SU-DHL-6 (cell line): ENCODE measurements around the gene NTF3.

ENCODE experiments used
- H2AFZ ChIP-seq: fragments of 200-600 bp; sonication (generic); 2 replicates; pipeline ENCODE4 v1.6.1; 2014; ENCODE audit warnings: low read depth, mild to moderate bottlenecking, moderate library complexity, mixed read lengths, antibody characterized with exemption, low read length; ENCODE audit not compliant: severe bottlenecking
- H3F3A ChIP-seq: fragments of 200-600 bp; shearing (Covaris generic); 2 replicates; pipeline ENCODE4 v1.6.0; 2016; ENCODE audit warnings: antibody characterized with exemption, mild to moderate bottlenecking; ENCODE audit not compliant: insufficient read depth
- H3K27ac ChIP-seq: fragments of 200-600 bp; sonication (generic); 2 replicates; pipeline ENCODE4 v1.5.1; 2016; ENCODE audit warnings: low read depth, mild to moderate bottlenecking, low read length, moderate library complexity, mixed read lengths
- H3K27me3 ChIP-seq: fragments of 200-600 bp; sonication (generic), shearing (Covaris generic); 2 replicates; pipeline ENCODE4 v1.6.0; 2014; ENCODE audit warnings: mild to moderate bottlenecking, low read length
- H3K36me3 ChIP-seq: fragments of 200-600 bp; sonication (generic); 2 replicates; pipeline ENCODE4 v1.6.1; 2014; ENCODE audit warnings: mild to moderate bottlenecking, low read length, mixed read lengths
- H3K4me2 ChIP-seq: fragments of 300-600, 200-600 bp; shearing (Covaris generic), sonication (generic); 2 replicates; pipeline ENCODE4 v1.6.0; 2014; ENCODE audit warnings: low read length, low read depth, mild to moderate bottlenecking; ENCODE audit not compliant: poor library complexity, severe bottlenecking
- H3K4me3 ChIP-seq: fragments of 200-600 bp; sonication (generic); 2 replicates; pipeline ENCODE4 v1.5.1; 2014; ENCODE audit warnings: antibody characterized with exemption, low read length, mild to moderate bottlenecking, mixed read lengths; ENCODE audit not compliant: insufficient read depth, poor library complexity, severe bottlenecking
- H3K79me2 ChIP-seq: fragments of 200-600 bp; sonication (generic); 2 replicates; pipeline ENCODE4 v1.6.1; 2014; ENCODE audit warnings: mild to moderate bottlenecking, low read length, moderate library complexity; ENCODE audit not compliant: insufficient read depth
- H3K9ac ChIP-seq: fragments of 200-600 bp; sonication (generic); 2 replicates; pipeline ENCODE4 v1.7.0; 2014; ENCODE audit warnings: mild to moderate bottlenecking, low read length
- H3K9me2 ChIP-seq: fragments of 200-600 bp; sonication (generic); replicated peaks from 2 replicates; pipeline ENCODE4 v1.6.1; 2014; ENCODE audit warnings: low read length; ENCODE audit not compliant: insufficient read depth
- H3K9me3 ChIP-seq: fragments of 200-600 bp; sonication (generic); 2 replicates; pipeline ENCODE4 v1.6.1; 2014; ENCODE audit warnings: low read length, mixed read lengths; ENCODE audit not compliant: insufficient read depth
- H4K20me1 ChIP-seq: fragments of 200-600 bp; sonication (generic); 2 replicates; pipeline ENCODE4 v1.6.1; 2014; ENCODE audit warnings: low read depth, mild to moderate bottlenecking, antibody characterized with exemption, low read length, moderate library complexity, mixed read lengths
- EZH2phosphoT487 ChIP-seq: fragments of 200-600 bp; sonication (generic), shearing (Covaris generic); conservative IDR thresholded peaks from 2 replicates; pipeline ENCODE4 v1.6.1; 2018; ENCODE audit warnings: mild to moderate bottlenecking, antibody characterized with exemption, low read length, moderate library complexity, mixed read lengths
- TF ChIP-seq, protein P1 (sequence below): fragments of 200-600 bp; sonication (generic); IDR thresholded peaks from one replicate; pipeline ENCODE4 v1.5.1; 2017; ENCODE audit warnings: antibody characterized with exemption, mild to moderate bottlenecking, low read length, moderate library complexity; ENCODE audit not compliant: insufficient read depth, poor library complexity, severe bottlenecking

The NTF3 gene

DNA sequence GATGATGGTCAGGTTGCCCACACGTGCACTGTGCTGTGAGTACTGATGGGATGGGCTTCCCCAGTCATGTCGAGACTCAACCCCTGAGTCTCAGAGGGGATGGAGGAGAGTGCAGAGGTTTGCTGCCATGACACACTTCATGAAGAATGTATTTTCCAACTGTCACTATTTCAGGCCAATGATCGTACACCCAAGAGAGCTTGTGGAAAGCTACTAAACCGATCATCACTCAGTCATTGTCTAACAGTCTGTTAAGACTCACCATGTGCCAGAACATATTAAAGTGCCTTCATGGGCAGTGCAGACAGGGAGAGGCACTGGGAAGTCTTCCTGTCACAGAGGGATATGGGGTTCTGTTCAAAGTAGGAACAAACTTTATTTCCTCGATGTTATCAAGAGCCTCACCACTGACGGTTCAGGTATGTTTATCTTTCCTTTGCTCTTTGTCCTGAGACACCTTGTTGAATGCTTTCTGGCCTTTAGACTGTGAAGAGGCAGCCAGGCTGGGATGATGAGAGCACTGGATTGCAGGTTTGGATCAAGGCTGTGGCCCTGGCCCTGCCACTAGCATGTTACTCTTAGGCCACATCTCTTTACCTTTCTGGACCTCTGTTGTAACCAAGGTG, 41.6 kb upstream of the NTF3 start:
- no peaks in the 10 kb centered on the region for H3K27me3 ChIP-seq
- H2AFZ ChIP-seq = no peak overlapping the region
- H4K20me1 ChIP-seq = no peaks in the 10 kb centered on the region
- no peak for TF ChIP-seq EZH2phosphoT487
- TF ChIP-seq, protein P1, sequence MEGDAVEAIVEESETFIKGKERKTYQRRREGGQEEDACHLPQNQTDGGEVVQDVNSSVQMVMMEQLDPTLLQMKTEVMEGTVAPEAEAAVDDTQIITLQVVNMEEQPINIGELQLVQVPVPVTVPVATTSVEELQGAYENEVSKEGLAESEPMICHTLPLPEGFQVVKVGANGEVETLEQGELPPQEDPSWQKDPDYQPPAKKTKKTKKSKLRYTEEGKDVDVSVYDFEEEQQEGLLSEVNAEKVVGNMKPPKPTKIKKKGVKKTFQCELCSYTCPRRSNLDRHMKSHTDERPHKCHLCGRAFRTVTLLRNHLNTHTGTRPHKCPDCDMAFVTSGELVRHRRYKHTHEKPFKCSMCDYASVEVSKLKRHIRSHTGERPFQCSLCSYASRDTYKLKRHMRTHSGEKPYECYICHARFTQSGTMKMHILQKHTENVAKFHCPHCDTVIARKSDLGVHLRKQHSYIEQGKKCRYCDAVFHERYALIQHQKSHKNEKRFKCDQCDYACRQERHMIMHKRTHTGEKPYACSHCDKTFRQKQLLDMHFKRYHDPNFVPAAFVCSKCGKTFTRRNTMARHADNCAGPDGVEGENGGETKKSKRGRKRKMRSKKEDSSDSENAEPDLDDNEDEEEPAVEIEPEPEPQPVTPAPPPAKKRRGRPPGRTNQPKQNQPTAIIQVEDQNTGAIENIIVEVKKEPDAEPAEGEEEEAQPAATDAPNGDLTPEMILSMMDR = no peak
- H3K79me2 ChIP-seq = no peaks in the 10 kb centered on the region
- H3K4me3 ChIP-seq = no peak overlapping the region
- no peak overlapping the region for H3K4me2 ChIP-seq
- no peaks in the 10 kb centered on the region for H3K9me3 ChIP-seq
- H3K36me3 ChIP-seq = no peaks in the 10 kb centered on the region
- H3F3A ChIP-seq = no peaks in the 10 kb centered on the region
- H3K9me2 ChIP-seq = no peaks in the 10 kb centered on the region
- H3K9ac ChIP-seq = no peak overlapping the region
- H3K27ac ChIP-seq = no peak overlapping the region

DNA sequence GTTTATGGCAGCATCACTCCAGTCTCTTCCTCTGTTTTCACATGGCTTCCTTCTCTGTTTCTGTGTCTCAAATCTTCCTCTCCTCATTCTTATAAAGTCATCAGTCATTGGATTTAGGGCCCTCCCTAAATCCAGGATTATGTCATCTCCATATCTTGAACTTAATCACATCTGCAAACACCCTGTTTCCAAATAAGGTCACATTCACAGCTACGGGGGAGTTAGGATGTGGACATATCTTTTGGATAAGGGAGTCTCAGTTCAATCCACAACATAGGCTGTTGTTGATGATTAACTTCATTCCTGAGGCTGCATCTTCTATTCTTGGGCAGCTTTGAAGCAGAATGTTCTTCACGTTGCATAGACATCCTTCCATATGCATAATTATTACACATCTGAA, 40.3 kb upstream of the NTF3 start:
- Histone ChIP-seq H3K79me2 (no peaks in the 10 kb centered on the region), H3K9me3 (no peaks in the 10 kb centered on the region), H3K9ac (no peak overlapping the region), H3K27me3 (no peaks in the 10 kb centered on the region), H4K20me1 (no peaks in the 10 kb centered on the region), H3F3A (no peaks in the 10 kb centered on the region), H3K9me2 (no peaks in the 10 kb centered on the region), H3K36me3 (no peaks in the 10 kb centered on the region), H3K27ac (no peak overlapping the region), H2AFZ (no peak overlapping the region), H3K4me3 (no peak overlapping the region), H3K4me2 (no peak overlapping the region)
- TF ChIP-seq, protein P1 = no peak
- no peak for TF ChIP-seq EZH2phosphoT487

DNA sequence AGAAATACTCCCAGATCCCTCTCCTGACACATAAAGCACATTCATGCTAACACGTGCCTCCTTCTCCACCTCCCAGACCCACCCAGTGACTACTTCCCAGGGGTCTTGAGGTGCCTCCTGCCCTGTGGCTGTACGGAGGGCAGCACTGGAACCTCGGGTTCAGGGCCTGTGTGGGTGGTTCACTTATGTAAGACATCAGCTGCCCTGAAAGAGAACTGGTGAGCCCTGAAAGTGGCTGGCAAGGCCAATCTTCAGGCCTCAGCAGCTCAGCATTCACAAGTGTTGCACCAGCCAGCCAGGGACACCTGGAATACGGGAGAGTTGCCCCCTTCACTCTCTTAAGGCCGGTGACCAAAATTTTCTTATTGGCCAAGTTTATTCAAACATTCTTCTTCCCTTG, 38.9 kb upstream of the NTF3 start:
- Histone ChIP-seq H3K27ac (no peak overlapping the region), H3K9me3 (no peaks in the 10 kb centered on the region), H3F3A (no peaks in the 10 kb centered on the region), H3K9me2 (no peaks in the 10 kb centered on the region), H3K4me3 (no peak overlapping the region), H2AFZ (no peak overlapping the region), H3K36me3 (no peaks in the 10 kb centered on the region), H4K20me1 (no peaks in the 10 kb centered on the region), H3K4me2 (no peak overlapping the region), H3K27me3 (no peaks in the 10 kb centered on the region), H3K9ac (no peak overlapping the region), H3K79me2 (no peaks in the 10 kb centered on the region)
- TF ChIP-seq, protein P1 = no peak
- no peak for TF ChIP-seq EZH2phosphoT487
